BE2C (cell line): Measurements from ENCODE around the gene STK33.

Experiments used
- DNase-seq: peaks from one replicate; pipeline ENCODE4 v3.0.0-alpha.2; 2020
- H3K27me3 ChIP-seq: fragments of 250-450 bp; sonication (Bioruptor Pico); 2 replicates; pipeline ENCODE4 v1.5.1; 2020; ENCODE audit warnings: mild to moderate bottlenecking
- H3K36me3 ChIP-seq: fragments of 250-450 bp; sonication (Bioruptor Pico); 2 replicates; pipeline ENCODE4 v1.5.1; 2020; ENCODE audit warnings: mild to moderate bottlenecking
- H3K4me1 ChIP-seq: fragments of 250-450 bp; sonication (Bioruptor Pico); 2 replicates; pipeline ENCODE4 v1.5.1; 2020
- H3K4me3 ChIP-seq: 2 replicates; pipeline ENCODE4 v1.5.1; 2011; ENCODE audit warnings: low read depth, low read length
- H3K9me3 ChIP-seq: fragments of 250-450 bp; sonication (Bioruptor Pico); 2 replicates; pipeline ENCODE4 v1.5.1; 2020
- TF ChIP-seq, protein P1 (sequence below): IDR thresholded peaks from 2 replicates; pipeline ENCODE4 v1.5.1; 2012; ENCODE audit warnings: mild to moderate bottlenecking, low read depth, low read length

The STK33 gene

GRCh38 chr11:8544807-8545206 lies 49.2 kb downstream of the STK33 start:
- DNase-seq: no peak
- TF ChIP-seq, protein P1, sequence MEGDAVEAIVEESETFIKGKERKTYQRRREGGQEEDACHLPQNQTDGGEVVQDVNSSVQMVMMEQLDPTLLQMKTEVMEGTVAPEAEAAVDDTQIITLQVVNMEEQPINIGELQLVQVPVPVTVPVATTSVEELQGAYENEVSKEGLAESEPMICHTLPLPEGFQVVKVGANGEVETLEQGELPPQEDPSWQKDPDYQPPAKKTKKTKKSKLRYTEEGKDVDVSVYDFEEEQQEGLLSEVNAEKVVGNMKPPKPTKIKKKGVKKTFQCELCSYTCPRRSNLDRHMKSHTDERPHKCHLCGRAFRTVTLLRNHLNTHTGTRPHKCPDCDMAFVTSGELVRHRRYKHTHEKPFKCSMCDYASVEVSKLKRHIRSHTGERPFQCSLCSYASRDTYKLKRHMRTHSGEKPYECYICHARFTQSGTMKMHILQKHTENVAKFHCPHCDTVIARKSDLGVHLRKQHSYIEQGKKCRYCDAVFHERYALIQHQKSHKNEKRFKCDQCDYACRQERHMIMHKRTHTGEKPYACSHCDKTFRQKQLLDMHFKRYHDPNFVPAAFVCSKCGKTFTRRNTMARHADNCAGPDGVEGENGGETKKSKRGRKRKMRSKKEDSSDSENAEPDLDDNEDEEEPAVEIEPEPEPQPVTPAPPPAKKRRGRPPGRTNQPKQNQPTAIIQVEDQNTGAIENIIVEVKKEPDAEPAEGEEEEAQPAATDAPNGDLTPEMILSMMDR: no peak
- Histone ChIP-seq H3K9me3 (no peaks in the 10 kb centered on the region), H3K36me3 (no peaks in the 10 kb centered on the region), H3K4me3 (no peak overlapping the region), H3K27me3 (no peaks in the 10 kb centered on the region), H3K4me1 (no peaks in the 10 kb centered on the region)

DNA sequence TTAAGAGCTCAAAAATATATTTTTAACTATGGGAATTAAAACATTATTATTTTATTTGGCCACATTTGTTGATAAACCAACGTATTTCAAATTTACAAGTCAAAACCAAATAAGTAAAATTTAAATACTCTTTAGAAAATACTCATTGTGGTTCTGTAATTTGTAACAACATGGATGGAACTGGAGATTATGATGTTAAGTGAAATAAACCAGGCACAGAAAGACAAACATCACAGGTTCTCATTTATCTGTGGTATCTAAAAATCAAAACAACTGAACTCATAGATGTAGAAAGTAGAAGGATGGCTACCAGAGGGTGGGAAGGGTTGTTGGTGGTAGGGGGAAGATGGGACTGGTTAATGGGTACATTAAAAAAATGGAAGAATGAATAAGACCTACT lies 50.8 kb downstream of the STK33 start:
- TF ChIP-seq, protein P1: no peak
- DNase-seq: no peak
- Histone ChIP-seq H3K27me3 (no peaks in the 10 kb centered on the region), H3K36me3 (no peaks in the 10 kb centered on the region), H3K9me3 (no peaks in the 10 kb centered on the region), H3K4me1 (no peaks in the 10 kb centered on the region), H3K4me3 (no peak overlapping the region)

DNA sequence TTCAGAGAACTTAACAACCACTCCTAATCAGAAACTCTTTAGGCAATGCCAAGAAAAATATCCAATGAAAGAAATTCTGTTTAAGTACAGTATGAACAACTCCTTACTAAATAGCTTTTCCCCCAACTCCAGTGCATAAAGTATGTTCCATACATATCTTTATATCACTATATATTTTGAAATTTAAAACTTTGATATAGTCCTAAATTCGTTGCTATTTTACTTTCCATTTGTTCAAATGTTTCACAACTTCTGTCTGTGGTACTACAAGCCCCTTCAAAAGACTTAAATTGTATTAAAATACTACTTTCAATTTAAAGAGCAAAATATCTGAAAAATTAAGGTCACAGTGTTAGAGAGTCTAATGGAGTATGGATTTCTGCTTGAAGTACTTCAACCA lies 52.6 kb downstream of the STK33 start:
- H3K9me3 ChIP-seq: no peaks in the 10 kb centered on the region
- TF ChIP-seq, protein P1: no peak
- DNase-seq: no peak
- H3K4me3 ChIP-seq: no peak overlapping the region
- H3K27me3 ChIP-seq: no peaks in the 10 kb centered on the region
- no peaks in the 10 kb centered on the region for H3K36me3 ChIP-seq
- no peaks in the 10 kb centered on the region for H3K4me1 ChIP-seq

DNA sequence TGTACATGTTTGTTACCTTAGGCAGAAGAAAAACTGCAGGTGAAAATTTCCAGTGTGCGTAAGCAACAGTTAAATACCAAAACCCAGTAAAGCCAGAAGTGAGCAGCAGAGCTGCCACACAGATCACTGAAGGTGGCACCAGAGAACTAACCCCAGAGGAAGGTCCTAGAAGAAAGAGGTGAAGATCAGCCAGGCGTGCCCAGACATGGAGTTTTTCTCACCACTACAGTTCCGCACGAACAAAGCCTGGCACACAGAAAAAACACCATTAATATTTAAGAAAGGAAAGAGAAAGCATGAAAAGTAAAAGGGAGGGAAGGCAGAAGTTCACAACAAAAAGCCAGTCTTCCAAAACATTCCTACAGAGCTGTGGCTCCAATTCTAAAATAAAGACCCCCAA lies 60.7 kb downstream of the STK33 start:
- H3K9me3 ChIP-seq: no peaks in the 10 kb centered on the region
- no peak for DNase-seq
- peaks cover 8% of the 10 kb centered on the region for H3K4me1 ChIP-seq
- H3K27me3 ChIP-seq: no peaks in the 10 kb centered on the region
- no peak overlapping the region for H3K4me3 ChIP-seq
- no peaks in the 10 kb centered on the region for H3K36me3 ChIP-seq
- TF ChIP-seq, protein P1: no peak

DNA sequence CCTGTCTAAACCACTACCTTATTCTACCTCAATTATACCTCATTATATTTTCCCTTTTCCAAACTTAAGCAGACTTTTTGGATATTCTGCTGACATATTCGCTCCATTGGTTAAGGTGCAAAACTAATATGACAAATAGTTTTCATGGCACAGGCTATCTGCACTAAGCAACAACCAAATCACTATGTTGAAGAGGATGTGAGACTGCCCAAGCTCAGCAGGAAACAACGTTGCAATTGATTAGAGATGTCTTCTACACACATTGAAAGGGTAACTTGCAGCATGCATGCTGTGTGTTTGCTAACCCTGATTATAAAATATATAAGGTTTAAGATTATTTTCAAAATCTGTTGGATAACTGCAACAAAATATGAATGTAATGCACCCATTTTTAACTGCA lies 61.6 kb downstream of the STK33 start:
- H3K36me3 ChIP-seq: no peaks in the 10 kb centered on the region
- H3K9me3 ChIP-seq: no peaks in the 10 kb centered on the region
- H3K4me3 ChIP-seq: no peak overlapping the region
- TF ChIP-seq, protein P1: no peak
- peaks cover 8% of the 10 kb centered on the region for H3K4me1 ChIP-seq
- DNase-seq: no peak
- no peaks in the 10 kb centered on the region for H3K27me3 ChIP-seq

- Histone ChIP-seq H3K27me3 (no peaks in the 10 kb centered on the region), H3K36me3 (no peaks in the 10 kb centered on the region), H3K9me3 (no peaks in the 10 kb centered on the region), H3K4me3 (no peak overlapping the region), H3K4me1 (peaks cover 8% of the 10 kb centered on the region)
- TF ChIP-seq, protein P1: no peak
- DNase-seq: no peak
These were observed 62.0 kb downstream of the STK33 start for GRCh38 chr11:8531982-8532381.
